Measurements from ENCODE around the gene MRPL23.

MRPL23 gene

DNA sequence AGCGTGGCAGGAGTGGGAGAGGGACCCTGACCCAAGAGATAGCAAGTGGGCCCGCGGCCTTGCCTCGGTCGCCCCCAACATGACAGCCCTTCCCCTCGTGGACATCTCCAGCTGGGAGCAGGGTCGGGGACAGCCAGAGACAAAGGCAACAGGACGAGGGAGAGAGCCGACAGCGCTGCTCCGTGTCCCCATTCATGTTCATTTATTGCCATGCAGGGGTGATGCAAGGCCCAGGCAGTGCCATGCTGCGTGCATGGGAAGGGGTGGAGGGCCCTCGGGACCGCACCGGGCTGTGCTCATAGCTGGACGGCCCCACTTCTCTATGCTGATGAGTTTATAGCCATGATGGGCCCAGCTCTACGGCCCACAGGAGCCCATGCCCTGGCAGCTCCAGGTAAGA, 12.7 kb downstream of the MRPL23 start:
- DNase-seq, result no peak

DNA sequence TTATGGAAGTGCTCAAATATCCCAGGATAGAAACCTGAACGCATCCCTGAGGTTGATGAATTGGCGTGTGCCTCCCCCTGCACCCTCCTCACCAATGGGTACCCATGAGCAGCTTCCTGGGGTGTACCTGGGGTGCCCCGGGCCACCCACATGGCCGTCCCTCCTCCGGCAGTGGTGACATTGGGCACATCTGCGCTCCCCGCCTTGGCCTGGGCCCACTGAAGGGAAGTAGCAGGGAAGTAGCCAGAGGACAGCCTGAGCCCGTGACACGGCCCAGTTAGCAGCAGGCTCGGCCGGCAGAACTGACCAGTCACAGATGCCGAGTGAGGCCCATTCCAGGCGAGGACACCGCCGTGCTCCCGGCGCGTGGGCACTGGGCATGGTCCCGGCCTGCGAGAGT, 16.7 kb downstream of the MRPL23 start:
- DNase-seq, result no peak

DNA sequence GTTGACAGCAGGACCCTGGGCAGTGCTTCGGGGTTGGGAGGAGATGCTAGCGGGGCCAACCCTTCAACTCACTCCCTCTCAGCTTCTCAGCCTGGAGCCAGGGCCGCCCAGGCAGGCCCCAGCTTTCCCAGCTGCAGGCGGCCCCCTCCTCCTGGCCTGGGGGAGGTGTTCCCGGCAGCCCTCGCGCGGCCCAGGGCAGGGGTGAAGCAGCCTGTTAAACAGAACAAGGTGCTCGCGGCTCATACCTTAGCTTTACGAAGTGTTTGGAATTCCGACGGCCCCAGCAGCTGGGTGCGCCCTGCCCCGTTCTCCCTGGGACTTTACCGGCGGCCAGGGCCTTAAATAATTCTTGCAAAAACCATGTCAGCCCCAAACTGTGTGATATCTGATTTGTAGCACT, 17.2 kb downstream of the MRPL23 start:
- no peak for DNase-seq

DNA sequence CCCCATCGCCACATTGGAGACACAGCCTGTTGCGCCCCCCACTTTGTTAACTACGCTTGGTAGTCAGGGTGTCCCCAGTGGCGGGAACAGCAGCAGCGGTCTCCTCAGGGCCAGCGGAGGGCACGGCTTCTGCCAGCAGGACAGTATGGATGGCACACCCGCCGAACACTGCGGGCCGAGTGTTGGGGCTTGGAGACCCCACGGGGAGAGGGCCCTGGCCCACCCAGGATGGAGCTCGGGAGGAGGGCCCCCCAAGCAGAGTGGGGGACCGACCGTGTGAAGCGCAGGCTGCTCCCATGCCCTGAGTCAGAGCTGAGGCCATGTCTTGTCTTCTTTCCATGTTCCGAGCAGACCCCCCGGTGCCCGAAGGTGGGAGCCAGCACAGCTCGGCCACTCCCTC, 17.8 kb downstream of the MRPL23 start:
- DNase-seq, result no peak

DNA sequence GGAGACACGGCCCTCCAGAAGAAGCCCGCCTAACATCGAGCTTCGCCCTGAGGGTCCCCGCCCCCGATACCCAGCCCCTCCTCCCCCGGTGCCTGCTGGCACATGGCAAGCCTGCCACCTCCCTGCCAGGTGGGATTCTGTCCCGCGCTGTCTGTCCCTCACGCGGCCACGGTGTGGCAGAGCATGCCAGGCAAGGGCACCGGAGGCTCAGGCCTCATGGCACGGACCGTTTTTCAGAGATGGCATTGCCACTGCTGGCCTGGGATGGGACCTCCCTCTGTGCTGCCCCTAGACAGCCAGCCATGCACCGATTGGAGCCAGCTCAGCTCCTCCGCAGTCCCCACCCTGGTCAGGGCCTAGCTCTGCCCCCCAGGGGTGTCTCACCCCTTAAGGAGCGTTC, 19.4 kb downstream of the MRPL23 start:
- no peak for DNase-seq

DNA sequence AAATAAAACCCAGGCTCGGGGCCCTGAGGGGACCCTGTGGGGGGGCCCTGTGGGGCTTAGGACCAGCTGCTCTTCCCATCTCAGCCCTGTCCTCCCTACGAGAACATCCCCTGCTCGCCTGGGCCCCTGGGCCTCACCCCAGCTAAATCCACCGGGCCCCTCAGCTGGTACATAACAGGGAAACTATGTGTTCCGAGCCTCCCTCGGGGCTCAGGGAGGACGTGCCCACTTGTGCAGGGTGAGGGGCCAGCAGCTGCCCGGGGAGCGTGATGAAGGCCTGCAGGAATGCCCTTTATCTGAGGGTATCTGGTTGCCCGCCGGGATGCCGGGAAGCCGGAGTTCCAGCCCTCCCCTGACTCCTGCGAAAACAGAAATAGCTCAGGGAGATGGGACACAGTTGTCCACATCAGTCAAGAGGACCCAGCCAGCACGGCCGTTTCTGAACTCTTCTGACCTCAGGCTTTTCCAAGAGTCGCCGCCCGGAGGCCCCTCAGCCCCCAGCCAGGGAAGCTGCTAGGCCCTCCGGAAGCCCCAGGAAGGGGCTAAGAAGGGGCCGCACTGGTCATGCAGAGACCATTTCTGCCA, 20.6 kb downstream of the MRPL23 start:
- no peak for DNase-seq

DNA sequence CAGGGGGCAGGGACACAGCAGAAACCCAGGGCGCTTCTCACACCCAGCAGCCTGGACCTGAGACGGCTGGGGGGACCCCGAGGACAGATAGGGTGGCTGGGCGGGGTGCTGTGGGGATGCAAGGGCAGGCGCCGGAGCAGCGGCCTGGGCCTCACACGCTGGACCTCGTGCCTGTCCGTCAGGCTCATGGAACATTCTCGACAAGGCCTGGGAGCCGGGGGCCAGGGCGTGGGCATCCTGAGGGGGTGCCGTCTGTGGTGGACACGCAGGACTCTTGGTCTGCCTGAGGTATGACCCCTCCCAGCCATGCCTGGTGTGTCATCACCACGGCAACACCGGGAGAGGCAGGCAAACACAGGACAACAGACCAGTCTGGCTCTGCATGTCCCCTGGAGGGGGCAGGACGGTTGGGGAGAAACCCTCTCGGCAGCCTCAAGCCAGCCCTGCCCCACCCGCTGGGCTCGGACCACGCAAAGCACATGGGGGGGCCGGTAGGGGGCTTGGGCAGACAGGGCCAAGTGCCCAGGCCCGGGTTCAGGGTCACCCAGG, 21.4 kb downstream of the MRPL23 start:
- DNase-seq, result no peak

DNA sequence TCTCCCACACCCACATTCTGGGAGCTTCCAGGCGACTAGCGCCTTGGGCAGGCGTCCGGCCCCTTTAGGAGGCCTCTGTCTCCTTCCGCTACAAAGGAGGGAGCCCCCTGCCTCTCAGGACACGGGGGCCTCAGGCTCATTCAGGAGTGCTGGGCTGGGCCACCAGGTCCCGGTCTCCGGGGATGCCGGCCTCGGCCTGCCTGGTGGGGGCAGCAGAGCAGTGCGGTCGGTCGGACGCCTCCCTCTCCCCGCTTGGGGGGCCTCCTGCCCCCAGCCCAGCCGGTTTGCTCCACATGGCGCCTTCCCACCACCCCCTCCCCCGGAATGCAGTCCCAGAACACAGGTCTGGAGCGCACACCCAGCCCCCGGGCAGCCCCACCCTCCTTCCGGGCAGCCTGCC, 21.9 kb downstream of the MRPL23 start:
- DNase-seq, result no peak

DNA sequence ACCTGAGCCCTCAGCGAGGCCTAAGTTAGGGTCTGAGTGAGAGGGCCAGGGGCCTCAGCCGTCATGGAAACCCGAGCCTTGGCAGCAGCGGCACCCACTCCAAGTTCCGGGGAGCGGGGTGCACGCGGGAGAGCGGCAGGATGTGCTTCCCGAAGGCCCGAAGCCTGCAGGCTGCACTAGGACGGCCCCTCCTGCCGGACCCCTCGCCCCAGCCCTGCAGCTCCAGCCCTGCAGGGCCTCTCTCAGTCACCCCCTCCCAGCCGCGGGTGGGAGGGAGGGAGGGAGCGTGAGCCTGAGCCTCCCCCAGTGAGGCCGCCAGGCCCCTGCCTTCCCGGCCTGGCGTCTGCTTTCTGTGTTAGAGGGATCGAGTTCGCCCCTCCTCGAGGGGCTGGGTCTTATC, 22.6 kb downstream of the MRPL23 start:
- DNase-seq, result no peak

DNA sequence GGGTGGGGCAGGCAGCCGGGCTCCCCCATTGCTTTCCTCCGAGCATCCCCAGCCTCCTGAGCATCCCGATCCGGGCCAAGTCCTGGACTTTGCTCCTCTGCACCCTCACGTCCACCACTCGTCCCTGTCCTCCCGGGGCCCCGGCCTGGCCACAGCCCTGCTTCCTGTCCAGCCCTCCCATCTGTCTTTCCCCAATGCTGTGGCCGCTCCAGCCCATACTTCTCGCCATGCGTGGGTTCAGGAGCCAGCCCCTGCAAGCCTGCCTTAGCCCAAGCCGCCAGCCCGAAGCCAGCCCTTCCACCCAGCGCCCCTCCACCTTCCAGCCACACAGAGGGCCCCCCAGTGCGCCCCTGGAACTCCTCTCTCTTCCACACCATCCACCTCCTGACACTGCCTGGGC, 23.8 kb downstream of the MRPL23 start:
- DNase-seq, result no peak

DNA sequence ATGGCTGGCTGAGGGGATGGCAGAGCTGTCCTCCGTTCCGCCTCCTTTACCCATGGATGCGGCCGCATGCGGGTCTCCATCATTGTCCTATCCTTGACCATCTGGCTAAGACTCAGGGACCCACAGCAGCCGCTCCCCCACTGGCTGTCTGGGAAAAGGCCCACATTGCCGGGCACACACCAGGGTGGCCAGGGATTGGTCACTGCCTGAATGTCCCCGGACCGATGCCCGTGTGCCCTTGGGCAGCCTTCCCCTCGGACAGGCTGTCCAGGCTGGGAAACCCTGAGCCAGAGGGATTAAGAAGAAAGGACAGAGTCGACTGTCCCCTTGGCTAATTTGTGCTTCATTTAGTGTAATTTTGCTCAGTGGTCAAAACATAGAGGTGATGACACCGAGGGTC, 28.1 kb downstream of the MRPL23 start:
- no peak for DNase-seq

DNA sequence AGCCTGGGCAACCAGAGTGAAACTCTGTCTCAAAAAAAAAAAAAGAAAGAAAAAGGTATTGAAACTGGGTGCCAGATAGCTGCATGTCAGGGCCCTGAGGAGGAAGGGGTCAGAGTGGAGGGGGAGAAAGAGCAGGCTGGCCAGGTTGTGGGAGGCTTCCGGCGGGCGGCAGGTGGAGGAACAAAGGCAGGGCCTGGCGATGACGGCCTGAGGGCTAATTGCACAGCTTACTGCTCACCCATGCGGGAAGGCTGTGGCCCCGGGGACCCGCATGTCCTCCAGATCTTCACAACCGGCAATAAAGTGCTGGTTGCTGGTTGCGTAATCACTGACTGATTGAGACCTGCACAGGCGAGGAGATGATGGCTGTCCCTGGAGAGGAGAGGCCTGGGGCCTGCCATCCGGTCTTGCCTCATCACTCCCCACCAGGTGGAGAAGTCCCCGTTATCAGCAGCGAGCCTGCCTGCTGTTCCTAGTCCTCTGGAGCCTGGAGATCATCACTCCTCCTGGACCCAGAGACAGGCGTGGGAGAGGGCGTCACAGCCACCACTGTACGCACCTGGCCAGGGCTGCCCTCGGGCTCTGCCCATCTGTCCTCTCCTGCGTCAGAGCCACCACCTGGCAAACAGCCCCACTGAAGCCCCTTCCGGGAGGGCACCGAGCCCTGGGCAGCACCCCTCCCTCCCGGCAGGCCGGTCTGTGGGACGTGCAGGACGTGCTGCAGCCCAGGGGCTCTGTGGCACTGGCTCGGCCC, 31.8 kb downstream of the MRPL23 start:
- DNase-seq, result no peak

DNA sequence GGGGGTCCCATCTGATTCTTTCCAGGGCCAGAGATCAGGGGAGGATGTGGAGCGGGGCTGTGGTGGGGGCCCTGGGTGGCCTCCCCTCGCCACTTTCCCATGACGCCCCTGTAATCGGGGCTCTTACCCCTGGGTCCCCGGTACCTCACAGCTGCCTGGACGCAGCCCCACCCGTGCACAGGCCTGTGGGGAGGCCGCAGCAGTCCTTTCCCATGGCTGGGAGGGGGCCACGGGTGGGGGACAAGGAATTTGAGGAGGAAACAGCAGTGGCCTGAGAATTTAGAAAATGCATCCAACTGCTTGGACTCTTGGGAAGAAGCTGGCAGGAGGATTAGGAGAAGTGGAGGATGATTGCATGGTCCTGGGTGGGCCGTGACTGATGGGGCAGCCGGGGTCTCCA, 32.5 kb downstream of the MRPL23 start:
- no peak for DNase-seq

DNA sequence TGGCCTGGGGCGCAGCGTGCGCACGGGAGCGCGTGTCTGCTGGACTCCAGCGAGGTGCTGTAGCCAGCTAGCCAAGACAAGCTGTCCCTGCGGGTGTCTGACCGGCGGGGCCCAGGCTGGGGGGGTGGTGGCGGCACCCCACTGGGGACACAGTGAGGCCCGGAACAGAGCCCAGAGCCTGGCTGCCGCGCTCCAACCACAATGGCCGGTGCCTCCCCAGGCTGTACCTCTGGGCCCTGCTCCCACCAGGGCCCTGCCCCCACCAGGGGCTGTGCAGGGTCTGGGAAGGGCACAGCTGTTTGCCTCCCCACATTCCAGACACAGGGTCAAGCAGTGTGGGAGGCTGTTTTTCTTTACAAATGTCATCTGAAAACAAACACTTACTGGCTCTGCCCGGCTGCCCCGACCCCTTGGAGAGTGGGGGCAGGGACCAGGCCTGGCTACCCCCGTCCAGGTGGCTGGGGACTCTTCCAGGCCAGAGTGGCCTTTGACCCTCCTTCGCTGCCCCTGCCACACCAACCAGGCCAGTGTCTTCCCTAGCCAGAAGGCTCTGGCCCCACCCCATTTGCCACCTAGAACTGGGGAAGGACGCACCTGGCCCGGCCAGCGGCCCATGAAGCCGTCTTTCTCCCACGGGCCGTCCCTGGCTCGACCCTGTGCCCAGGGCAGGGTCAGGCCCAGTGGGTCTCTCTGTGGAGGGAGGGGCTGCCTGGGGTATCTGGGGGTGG, 35.9 kb downstream of the MRPL23 start:
- no peak for DNase-seq

DNA sequence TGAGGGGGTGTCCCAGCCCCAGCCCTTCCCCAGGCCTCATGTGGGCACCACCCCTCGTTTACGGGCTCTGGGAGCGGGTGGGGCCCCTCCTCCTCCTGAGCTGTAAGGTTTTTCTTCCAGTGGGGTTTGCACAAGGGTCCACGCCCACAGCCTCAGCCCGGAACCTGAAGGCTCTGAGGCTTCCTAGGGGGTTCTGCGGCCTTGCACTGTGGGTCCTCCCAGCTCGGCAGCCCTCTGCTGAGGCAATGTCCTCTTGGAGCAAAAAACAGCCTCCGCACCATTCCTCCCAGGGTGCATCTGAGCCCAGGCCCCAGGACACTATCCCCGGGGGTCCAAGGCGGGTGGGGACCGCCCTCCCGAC, 36.4 kb downstream of the MRPL23 start:
- DNase-seq, result no peak

DNA sequence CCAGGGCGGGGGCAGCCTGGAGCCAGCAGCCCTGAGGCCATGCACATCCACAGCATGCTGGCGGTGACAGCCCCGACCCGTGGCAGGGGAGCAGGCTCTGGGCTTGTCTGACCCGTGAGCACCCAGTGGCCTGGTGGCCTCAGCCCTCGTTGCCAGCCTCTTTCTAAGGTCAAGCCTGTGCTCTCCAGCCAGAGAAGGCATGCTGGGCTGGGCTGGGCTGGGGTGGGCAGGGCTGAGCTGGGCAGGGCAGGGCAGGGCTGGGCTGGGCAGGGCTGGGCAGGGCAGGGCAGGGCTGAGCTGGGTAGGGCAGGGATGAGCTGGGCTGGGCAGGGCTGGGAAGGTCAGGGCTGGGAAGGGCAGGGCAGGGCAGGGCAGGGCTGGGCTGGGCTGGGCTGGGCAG, 39.9 kb downstream of the MRPL23 start:
- DNase-seq, result no peak

DNA sequence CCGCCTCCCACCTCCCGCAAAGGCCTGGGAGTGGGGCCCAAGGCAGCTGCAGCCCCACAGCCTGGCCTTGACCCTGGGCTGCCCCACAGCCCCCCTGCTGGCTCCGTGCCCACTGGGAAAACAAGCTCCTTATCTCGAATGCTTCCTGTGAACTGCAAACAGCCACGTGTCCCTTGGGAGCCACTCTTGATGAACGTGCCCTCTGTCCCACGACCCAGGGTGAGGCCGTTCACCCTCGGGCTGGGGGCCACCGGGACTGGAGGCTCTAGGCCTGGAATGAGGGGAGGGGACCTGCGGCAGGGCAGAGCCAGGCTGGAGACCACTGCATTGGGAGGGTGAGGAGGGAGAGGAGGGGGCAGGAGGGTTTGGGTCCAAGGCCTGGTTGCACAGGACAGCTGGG, 41.0 kb downstream of the MRPL23 start:
- DNase-seq, result no peak

DNA sequence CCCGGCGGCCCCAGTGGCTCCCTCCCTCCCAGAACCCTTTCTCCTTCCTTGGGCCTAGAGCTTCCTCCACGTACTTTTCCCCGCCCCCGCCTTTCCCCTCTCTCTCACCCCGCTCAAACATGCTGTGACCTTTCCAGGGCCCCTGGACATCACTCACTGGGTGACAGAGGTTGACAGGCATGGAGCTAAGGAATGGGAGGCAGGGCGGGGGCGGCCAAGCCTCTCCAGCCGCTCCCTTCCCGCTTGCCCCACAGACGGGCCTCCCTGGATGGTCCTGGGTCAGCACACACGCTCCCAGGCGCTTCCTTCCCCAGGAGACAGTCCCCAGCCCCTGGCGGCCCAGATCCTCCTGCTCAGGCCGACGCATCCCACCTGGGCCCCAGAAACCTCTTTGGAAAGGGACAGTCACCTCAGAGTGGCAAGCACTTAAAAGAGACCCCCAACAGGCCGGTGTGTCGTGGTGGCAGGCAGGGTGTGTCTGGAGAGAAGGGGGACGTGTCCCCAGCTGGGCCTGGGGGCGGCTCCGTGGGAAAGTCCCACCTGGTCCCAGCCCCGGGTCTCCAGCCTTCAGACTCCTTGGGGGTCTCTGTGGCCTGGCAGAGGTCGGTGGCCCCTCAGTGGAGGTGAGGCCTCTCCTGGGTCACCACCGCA, 41.7 kb downstream of the MRPL23 start:
- no peak for DNase-seq

DNA sequence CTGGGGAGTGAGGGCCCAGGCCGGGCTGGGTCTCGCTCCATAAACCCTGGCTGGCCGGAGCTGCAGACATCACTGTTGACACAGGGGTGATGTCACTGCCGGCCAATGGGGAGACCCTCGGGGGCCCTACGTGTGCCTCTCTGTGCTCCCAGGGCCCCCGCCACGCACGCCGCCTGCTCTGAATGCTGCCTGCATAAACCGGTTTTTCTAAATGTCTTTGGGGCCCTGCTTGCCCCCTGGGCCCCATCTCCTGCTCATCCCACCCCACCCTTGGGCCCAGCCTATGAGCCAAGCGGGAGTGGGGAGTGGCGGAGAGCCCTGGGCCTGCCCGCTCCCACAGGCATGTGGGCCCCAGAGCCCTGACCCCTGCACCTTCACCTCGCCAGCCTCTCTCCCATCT, 42.8 kb downstream of the MRPL23 start:
- no peak for DNase-seq

DNA sequence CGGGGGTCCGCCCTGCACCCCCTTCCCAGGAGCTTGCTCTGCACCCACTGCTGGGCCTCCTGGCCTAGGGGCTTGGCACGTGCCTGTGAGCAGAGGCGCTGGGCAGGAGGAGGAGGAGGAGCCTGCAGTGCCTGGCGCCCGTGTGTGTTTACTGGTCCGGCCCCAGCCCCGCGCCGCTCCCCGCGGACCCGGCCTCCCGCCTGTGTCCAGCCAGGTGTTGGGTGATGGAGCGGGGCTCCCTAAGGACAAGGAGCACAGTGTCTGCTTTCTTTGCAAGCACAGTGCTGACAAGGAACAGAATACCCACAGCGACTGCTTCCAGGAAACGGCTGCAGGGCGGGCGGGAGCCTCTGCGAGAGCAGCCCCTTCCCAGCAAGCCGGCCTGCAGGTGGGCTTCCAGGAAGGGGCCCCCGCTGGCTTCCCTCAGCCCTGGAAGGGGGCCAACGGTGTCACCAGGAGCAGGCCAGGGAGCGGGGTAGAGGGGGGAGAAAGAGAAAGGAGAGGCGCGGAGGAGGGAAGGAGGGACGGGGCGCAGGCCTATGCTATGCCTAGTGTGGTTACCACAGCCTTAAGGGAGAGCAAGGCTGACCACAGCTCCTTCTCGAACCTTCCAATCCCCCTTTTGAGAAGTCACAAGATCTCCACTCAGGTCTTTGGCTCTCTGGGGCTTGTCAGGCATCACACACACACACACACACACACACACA, 43.9 kb downstream of the MRPL23 start:
- no peak for DNase-seq

DNA sequence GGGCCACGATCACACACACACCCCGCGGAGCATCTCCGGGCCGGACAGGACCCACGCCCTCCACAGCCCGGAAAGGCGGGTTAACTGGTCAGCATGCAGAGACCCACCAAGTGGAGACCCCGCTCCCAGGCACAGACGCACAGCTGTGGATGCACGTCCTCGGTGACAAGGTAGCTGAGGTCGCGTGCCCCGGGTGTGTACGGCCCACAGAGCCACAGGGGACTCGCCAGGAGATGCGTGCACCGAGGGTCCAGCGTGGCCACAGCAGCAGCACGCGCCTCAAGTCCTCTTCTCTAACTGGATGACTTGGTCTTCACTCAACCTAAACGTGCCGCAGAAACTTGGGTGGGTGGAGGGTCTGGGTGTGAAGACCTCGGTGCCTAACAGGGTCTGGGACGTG, 45.0 kb downstream of the MRPL23 start:
- no peak for DNase-seq

DNA sequence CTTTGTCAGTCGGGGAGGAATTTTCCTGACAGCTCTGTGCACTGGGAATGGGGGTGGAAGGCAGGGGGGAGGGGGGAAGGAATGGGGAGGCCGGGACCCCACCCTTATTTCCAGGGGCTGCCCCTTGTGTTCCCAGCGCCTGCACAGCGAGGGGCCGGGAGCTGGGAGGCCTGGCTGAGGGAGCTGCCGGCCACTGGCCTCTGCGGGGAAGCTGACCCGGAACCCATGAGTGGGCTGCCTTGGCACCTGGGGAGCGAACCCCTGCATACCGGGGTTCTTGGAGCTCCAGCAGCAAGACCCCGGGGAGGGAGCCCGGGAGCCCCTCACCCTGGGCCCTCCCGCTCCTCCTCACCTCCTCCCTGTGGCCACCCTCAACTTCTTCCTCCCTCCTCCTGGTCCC, 47.0 kb downstream of the MRPL23 start:
- DNase-seq, result no peak

DNA sequence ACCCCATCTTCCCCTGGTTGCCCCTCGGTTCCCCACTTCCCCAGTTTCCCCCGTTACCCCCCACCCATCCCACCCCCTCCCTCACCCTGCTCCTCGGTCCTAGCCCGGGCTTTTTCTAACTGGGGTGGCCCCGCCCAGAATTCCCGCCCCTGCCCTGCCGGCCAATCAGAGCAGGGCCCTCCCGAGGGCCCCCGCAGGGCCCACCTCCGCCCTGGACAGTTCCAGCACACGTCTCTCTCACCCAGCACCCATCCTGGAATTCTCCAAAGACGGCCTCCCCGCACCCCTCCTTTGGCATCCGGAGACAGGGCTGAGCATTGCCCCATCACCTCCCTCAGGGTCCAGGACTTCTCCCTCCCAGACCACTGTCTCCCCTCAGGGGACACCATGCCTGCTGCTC, 50.6 kb downstream of the MRPL23 start, which contains the start of gene H19:
TSS of gene H19 (minus strand) at position 88 of the 400 bp plus-strand sequence.
- DNase-seq, result no peak
